ENCODE measurements around the gene FLCN.

DNA sequence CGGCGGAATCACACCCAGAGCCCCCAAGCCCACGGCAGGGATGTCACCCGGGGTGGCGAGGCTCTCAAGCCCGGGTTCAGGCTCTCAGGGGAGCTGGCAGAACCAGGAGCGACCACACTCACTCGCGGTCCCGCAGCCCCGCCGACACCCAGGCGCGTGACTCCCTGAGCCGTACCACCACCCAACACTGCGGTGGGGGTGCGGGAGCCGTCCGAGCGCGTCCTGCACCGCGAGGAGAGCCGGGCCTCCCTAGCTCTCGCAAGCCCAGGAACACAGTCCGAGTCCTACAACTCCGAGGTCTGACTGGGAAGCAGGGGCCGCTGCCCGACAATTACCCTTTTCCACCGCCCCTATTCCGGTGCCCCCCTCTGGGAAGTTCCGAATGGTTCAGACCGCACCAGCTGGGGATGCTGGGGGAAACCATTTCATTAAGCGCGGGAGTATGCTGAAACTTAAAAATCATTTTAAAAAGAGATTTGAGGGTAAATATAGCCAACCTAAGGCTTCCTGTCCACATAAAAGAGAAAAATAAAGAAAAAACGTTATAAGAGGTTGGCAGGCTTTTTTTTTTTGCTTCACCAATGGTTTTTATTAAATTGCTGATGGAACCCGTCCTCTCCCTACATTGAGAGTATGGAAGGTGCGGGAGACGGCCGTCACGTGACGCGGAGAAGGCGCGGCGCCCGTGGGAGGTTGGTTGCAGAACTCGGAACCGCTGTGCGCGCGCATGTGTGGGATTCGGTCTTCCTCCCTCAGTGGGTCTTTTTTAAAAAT lies at the start of gene FLCN:
- TF ChIP-seq, protein P1, sequence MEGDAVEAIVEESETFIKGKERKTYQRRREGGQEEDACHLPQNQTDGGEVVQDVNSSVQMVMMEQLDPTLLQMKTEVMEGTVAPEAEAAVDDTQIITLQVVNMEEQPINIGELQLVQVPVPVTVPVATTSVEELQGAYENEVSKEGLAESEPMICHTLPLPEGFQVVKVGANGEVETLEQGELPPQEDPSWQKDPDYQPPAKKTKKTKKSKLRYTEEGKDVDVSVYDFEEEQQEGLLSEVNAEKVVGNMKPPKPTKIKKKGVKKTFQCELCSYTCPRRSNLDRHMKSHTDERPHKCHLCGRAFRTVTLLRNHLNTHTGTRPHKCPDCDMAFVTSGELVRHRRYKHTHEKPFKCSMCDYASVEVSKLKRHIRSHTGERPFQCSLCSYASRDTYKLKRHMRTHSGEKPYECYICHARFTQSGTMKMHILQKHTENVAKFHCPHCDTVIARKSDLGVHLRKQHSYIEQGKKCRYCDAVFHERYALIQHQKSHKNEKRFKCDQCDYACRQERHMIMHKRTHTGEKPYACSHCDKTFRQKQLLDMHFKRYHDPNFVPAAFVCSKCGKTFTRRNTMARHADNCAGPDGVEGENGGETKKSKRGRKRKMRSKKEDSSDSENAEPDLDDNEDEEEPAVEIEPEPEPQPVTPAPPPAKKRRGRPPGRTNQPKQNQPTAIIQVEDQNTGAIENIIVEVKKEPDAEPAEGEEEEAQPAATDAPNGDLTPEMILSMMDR (IDR thresholded peaks at IDR 0.05), result peak in 2 of 3 experiments; percentile 4 to 36
- peak; percentile 47 for TF ChIP-seq POLR2A (IDR thresholded peaks at IDR 0.05)

Measured in testis (tissue), 2 donors.